HCT116 (cell line): ENCODE results near the gene SURF6. TPM values are rescaled to one million over a fixed set of nuclear protein-coding genes. Genes with fewer than 3 reads are reported as not detected.

Source experiments
- ATAC-seq: fragments of 200-7000 bp; cut with Tn5 transposase; 2 replicates; pipeline ENCODE4 v1.9.1; 2020; ENCODE audit warnings: mild to moderate bottlenecking, moderate library complexity
- BruUV-seq: library from RNA; stranded (reverse); fragments of 400-500 nt; replicated peaks from 2 replicates; lab custom pipeline; 2021; lab: Mats Ljungman, UMichigan
- CTCF ChIA-PET: fragments of 300-600 bp; sonication (Branson Sonifier 250); formaldehyde crosslinking; loops from one replicate; lab custom pipeline; 2021; ENCODE audit warnings: antibody characterized with exemption; lab: Charles Lee
- POLR2A ChIA-PET: fragments of 300-600, 350-600 bp; sonication (Branson Sonifier 250); formaldehyde crosslinking; loops from one replicate; lab custom pipeline; 2021; ENCODE audit warnings: antibody characterized with exemption; lab: Charles Lee
- RAD21 ChIA-PET, 2 experiments: fragments of 300-600 bp; sonication (Branson Sonifier 250); formaldehyde crosslinking; loops; one replicate each; lab custom pipeline; 2023; ENCODE audit warnings: low total read pairs in 2 of 2; ENCODE audit not compliant: uncharacterized antibody in 2 of 2, unreplicated experiment in 2 of 2, low non-redundant PET in 1 of 2; lab: Charles Lee
- DNase-seq: peaks from one replicate; pipeline ENCODE4 v3.0.0-alpha.2; 2010; ENCODE audit warnings: low read depth, low spot score
- H2AFZ ChIP-seq: fragments of 200-600 bp; shearing (Covaris generic), sonication (generic); 2 replicates; pipeline ENCODE4 v1.6.1; 2017; ENCODE audit warnings: low read depth, mixed run types, mixed read lengths, antibody characterized with exemption, low read length; ENCODE audit not compliant: poor library complexity, severe bottlenecking
- H3K27ac ChIP-seq: 2 replicates; pipeline ENCODE4 v1.5.1; 2012; ENCODE audit warnings: low read depth, low read length
- H3K27me3 ChIP-seq: fragments of 200-600 bp; sonication (generic); 2 replicates; pipeline ENCODE4 v1.6.1; 2016; ENCODE audit warnings: mixed run types, low read length, mixed read lengths; ENCODE audit not compliant: insufficient read depth
- H3K36me3 ChIP-seq, 2 experiments: fragments of 200-500 bp in 1 of 2; fragments of 200-600 bp in 1 of 2; sonication (Bioruptor generic) in 1 of 2; sonication (generic) in 1 of 2; 2 replicates each; pipeline versions ENCODE4 v1.5.1 to v1.6.1; 2014 to 2016; ENCODE audit warnings: low read length in 2 of 2, inconsistent platforms in 1 of 2, mixed read lengths in 1 of 2, mixed run types in 1 of 2; ENCODE audit not compliant: insufficient read depth in 2 of 2, control insufficient read depth in 1 of 2
- H3K4me1 ChIP-seq, 2 experiments: fragments of 200-600 bp in 1 of 2; sonication (generic) in 1 of 2; 2 replicates each; pipeline versions ENCODE4 v1.5.1 to v1.6.1; 2012 to 2017; ENCODE audit warnings: low read length in 2 of 2, inconsistent platforms in 1 of 2, mild to moderate bottlenecking in 1 of 2, mixed read lengths in 1 of 2, mixed run types in 1 of 2, moderate library complexity in 1 of 2; ENCODE audit not compliant: insufficient read depth in 2 of 2, control insufficient read depth in 1 of 2
- H3K4me2 ChIP-seq: fragments of 200-600 bp; sonication (generic); 2 replicates; pipeline ENCODE4 v1.6.1; 2017; ENCODE audit warnings: mixed run types, low read length, mixed read lengths
- H3K4me3 ChIP-seq, 2 experiments: fragments of 200-600 bp in 1 of 2; sonication (generic) in 1 of 2; replicated peaks in 1 of 2; 2 replicates each; pipeline ENCODE4 v1.5.1; 2011 to 2016; ENCODE audit warnings: low read length in 2 of 2, control low read depth in 1 of 2, low read depth in 1 of 2, mild to moderate bottlenecking in 1 of 2, mixed read lengths in 1 of 2, mixed run types in 1 of 2
- H3K79me2 ChIP-seq: fragments of 200-600 bp; sonication (generic); 2 replicates; pipeline ENCODE4 v1.6.1; 2017; ENCODE audit warnings: mild to moderate bottlenecking, mixed run types, low read length, moderate library complexity, mixed read lengths; ENCODE audit not compliant: insufficient read depth
- H3K9ac ChIP-seq: fragments of 200-600 bp; sonication (generic); 2 replicates; pipeline ENCODE4 v1.6.1; 2016; ENCODE audit warnings: low read length, mixed read lengths
- H3K9me2 ChIP-seq: fragments of 200-600 bp; sonication (generic), shearing (Covaris generic); 2 replicates; pipeline ENCODE4 v1.6.1; 2017; ENCODE audit warnings: mixed run types, mild to moderate bottlenecking, moderate library complexity; ENCODE audit not compliant: insufficient read depth
- H3K9me3 ChIP-seq, 2 experiments: fragments of 200-500 bp in 1 of 2; fragments of 200-600 bp in 1 of 2; sonication (Bioruptor generic) in 1 of 2; sonication (generic) in 1 of 2; 2 replicates each; pipeline ENCODE4 v1.6.1; 2014 to 2017; ENCODE audit warnings: low read length in 2 of 2, mixed read lengths in 2 of 2, inconsistent platforms in 1 of 2, low read depth in 1 of 2, mild to moderate bottlenecking in 1 of 2, mixed run types in 1 of 2, moderate library complexity in 1 of 2; ENCODE audit not compliant: control insufficient read depth in 1 of 2, insufficient read depth in 1 of 2
- H4K20me1 ChIP-seq: fragments of 200-600 bp; sonication (generic), shearing (Covaris generic); 2 replicates; pipeline ENCODE4 v1.6.1; 2017; ENCODE audit warnings: mixed run types, mild to moderate bottlenecking, moderate library complexity; ENCODE audit not compliant: insufficient read depth
- CBX3 ChIP-seq: IDR thresholded peaks from 2 replicates; pipeline ENCODE4 v1.6.1; 2012; ENCODE audit warnings: low read depth
- ZFX ChIP-seq: fragments of 450-650 bp; IDR thresholded peaks from 2 replicates; pipeline ENCODE4 v1.6.1; 2017
- ZNF274 ChIP-seq: fragments of 200-500 bp; sonication (Bioruptor generic); IDR thresholded peaks from 2 replicates; pipeline ENCODE4 v1.6.1; 2014; ENCODE audit warnings: mild to moderate bottlenecking, low read depth, low read length, inconsistent platforms
- intact Hi-C: fragments of 100-400 bp; cut with micrococcal nuclease; formaldehyde crosslinking; loops from 2 replicates; pipeline ENCODE4 v1.10.0; 2022
- total RNA-seq: library from RNA; stranded (reverse); gene quantifications from one replicate; pipeline ENCODE4 v1.2.1, GENCODE V29; 2021; ENCODE audit not compliant: unreplicated experiment

SURF6 gene
- total RNA-seq, 1 experiment from 2014 or later = 30.1 TPM

DNA sequence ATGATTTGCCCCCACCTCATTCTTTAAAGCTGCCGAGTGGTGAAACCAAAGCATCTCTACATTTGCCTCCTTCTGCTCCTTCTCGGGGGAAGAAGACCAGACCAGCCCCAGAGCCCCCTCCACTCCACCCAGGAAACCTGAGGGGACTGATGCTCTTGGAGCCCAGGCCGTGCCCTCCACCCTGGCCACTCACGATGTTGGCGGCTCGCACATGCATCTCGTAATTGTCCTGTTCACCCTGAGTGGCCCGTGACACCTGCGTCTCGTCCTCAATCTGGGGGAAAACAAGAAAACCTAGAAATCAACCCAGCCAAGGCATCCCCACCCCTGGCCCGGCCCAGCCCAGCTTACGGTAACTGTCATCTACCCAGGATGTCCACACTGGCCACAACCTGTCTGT lies 9.0 kb upstream of the SURF6 start:
- RAD21 ChIA-PET = no interaction called here
- Histone ChIP-seq H3K4me2 (no peak overlapping the region), H3K79me2 (peaks cover 46% of the 10 kb centered on the region), H3K4me3 (no peak overlapping the region), H3K4me1 (peaks cover 12 to 20% of the 10 kb centered on the region in 2 experiments; a peak in 3 of 4 replicates), H3K9me3 (no peaks in the 10 kb centered on the region), H3K27me3 (no peaks in the 10 kb centered on the region), H3K36me3 (peaks cover 39 to 58% of the 10 kb centered on the region in 2 experiments), H4K20me1 (no peaks in the 10 kb centered on the region), H3K27ac (no peak overlapping the region), H3K9ac (no peak overlapping the region), H2AFZ (no peak overlapping the region), H3K9me2 (no peaks in the 10 kb centered on the region)
- CTCF ChIA-PET = no interaction called here
- POLR2A ChIA-PET = no interaction called here
- DNase-seq (no peak), ATAC-seq (no peak)
- no TSS peak for BruUV-seq
- no peak for TF ChIP-seq ZNF274
- no peak for TF ChIP-seq ZFX
- TF ChIP-seq CBX3 = no peak
- intact Hi-C loops = no loop called here

DNA sequence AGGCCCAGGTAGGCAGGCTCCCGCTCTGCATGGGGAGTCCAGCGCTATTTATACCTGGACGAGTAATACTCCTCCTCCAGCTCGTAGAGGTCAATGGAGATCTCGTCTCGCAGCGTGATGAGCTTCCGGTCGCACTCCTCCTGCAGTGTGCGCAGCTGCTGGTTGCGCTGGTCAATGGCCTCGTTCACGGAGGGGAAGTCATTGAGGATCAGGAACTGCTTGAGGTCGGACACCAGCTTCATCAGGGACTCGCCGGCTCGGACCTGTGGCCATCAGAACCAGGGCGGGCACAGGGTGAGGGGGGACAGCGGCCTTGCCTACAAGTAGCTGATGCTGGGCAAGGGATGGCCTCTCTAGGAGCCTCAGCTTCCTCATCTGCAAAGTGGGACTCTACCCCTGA lies 8.1 kb upstream of the SURF6 start:
- intact Hi-C loops = no loop called here
- H4K20me1 ChIP-seq = no peaks in the 10 kb centered on the region
- ChIA-PET CTCF (no interaction called here), RAD21 (no interaction called here), POLR2A (no interaction called here)
- no peaks in the 10 kb centered on the region for H3K9me3 ChIP-seq
- BruUV-seq = no TSS peak
- TF ChIP-seq ZNF274 = no peak
- H3K9me2 ChIP-seq = no peaks in the 10 kb centered on the region
- H2AFZ ChIP-seq = no peak overlapping the region
- ATAC-seq = no peak
- H3K4me2 ChIP-seq = no peak overlapping the region
- DNase-seq = no peak
- H3K27ac ChIP-seq = no peak overlapping the region
- no peaks in the 10 kb centered on the region for H3K27me3 ChIP-seq
- H3K9ac ChIP-seq = no peak overlapping the region
- H3K4me1 ChIP-seq = peaks cover 6 to 11% of the 10 kb centered on the region in 2 experiments; a peak in 3 of 4 replicates
- H3K4me3 ChIP-seq = no peak overlapping the region
- H3K36me3 ChIP-seq = peaks cover 35 to 54% of the 10 kb centered on the region in 2 experiments
- peaks cover 37% of the 10 kb centered on the region for H3K79me2 ChIP-seq
